Astrocyte of the cerebellum (primary cell): Measurements from ENCODE around the gene AFDN.
"Not testable (repeated sequence)": the region's sequence is repeated elsewhere in the genome, so short reads cannot be mapped to it uniquely, and the experiment has no call there.

Experiments used
- DNase-seq: peaks from one replicate; pipeline ENCODE4 v3.0.0-alpha.2; 2011; ENCODE audit warnings: low read depth
- H3K4me3 ChIP-seq: 2 replicates; pipeline ENCODE4 v1.5.1; 2011; ENCODE audit warnings: mild to moderate bottlenecking, low read depth, low read length, moderate library complexity
- in situ Hi-C: cut with HindIII; loops from 2 replicates; pipeline ENCODE4 v1.10.0; 2017; ENCODE audit warnings: low sequenced_read_pairs
- TF ChIP-seq, protein P1 (sequence below): IDR thresholded peaks from 2 replicates; pipeline ENCODE4 v1.5.1; 2012; ENCODE audit warnings: low read length, low read depth, moderate library complexity, mild to moderate bottlenecking; ENCODE audit errors: missing control alignments

AFDN gene

GRCh38 chr6:167973148-167973885 is 146.6 kb downstream of the AFDN start:
- in situ Hi-C loops: no loop called here
- no peak for DNase-seq
- no peak overlapping the region for H3K4me3 ChIP-seq
- TF ChIP-seq, protein P1, sequence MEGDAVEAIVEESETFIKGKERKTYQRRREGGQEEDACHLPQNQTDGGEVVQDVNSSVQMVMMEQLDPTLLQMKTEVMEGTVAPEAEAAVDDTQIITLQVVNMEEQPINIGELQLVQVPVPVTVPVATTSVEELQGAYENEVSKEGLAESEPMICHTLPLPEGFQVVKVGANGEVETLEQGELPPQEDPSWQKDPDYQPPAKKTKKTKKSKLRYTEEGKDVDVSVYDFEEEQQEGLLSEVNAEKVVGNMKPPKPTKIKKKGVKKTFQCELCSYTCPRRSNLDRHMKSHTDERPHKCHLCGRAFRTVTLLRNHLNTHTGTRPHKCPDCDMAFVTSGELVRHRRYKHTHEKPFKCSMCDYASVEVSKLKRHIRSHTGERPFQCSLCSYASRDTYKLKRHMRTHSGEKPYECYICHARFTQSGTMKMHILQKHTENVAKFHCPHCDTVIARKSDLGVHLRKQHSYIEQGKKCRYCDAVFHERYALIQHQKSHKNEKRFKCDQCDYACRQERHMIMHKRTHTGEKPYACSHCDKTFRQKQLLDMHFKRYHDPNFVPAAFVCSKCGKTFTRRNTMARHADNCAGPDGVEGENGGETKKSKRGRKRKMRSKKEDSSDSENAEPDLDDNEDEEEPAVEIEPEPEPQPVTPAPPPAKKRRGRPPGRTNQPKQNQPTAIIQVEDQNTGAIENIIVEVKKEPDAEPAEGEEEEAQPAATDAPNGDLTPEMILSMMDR: no peak

GRCh38 chr6:167974640-167975344 is 148.1 kb downstream of the AFDN start:
- in situ Hi-C loops: no loop called here
- DNase-seq: no peak
- TF ChIP-seq, protein P1: no peak
- no peak overlapping the region for H3K4me3 ChIP-seq

DNA sequence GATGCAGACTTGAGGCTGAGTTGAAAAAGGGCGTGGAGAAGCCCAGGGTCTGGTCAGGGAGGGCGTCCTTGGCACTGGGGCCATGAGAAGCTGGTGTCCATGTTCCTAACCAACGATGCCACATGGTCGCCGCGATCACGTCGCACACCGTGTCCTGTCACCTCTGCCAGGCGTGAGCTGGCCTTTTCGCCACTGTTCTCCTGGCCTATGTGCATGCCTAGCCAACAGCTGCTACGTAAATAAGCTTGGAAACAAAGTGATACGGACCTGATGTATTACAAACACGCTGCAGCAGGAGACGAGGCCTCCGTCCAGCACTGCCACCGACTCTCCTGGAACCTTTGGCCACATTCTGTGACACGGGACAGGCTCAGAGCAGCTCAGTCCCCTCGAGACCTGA is 148.7 kb downstream of the AFDN start:
- no peak overlapping the region for H3K4me3 ChIP-seq
- in situ Hi-C loops: no loop called here
- no peak for DNase-seq
- TF ChIP-seq, protein P1: no peak

DNA sequence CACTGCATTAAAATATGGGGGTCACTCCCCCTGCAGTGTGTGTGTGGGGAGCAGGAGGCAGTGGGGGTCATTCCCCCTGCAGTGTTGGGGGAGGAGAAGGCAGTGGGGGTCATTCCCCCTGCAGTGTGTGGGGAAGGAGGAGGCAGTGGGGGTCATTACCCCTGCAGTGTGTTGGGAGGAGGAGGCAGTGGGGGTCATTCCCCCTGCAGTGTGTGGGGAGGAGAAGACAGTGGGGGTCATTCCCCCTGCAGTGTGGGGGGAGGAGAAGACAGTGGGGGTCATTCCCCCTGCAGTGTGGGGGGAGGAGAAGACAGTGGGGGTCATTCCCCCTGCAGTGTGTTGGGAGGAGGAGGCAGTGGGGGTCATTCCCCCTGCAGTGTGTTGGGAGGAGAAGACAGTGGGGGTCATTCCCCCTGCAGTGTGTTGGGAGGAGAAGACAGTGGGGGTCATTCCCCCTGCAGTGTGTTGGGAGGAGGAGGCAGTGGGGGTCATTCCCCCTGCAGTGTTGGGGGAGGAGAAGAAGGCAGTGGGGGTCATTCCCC is 149.5 kb downstream of the AFDN start:
- DNase-seq, H3K4me3 ChIP-seq, in situ Hi-C loops: not testable (repeated sequence)

DNA sequence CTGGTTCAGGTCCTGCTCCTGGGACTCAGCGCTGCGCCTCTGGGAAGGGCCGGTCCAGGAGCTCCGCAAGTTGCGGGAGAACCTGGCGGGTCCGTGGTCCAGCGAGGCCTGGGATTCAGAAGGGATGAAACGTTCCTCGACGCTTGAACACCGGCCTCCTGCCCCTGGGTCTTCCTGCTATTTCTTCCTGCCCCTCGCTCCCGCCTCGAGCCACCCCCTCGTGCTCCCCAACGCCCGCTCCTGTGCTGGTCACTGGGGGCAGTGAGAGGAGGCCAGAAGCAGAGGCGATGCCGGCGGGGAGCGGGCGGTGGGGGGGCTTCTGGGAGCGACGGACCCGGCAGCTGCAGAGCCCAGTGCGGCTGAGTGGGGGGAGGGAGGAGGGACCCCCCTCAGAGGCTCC is 150.0 kb downstream of the AFDN start:
- in situ Hi-C loops: no loop called here
- no peak for DNase-seq
- no peak overlapping the region for H3K4me3 ChIP-seq
- TF ChIP-seq, protein P1: no peak

DNA sequence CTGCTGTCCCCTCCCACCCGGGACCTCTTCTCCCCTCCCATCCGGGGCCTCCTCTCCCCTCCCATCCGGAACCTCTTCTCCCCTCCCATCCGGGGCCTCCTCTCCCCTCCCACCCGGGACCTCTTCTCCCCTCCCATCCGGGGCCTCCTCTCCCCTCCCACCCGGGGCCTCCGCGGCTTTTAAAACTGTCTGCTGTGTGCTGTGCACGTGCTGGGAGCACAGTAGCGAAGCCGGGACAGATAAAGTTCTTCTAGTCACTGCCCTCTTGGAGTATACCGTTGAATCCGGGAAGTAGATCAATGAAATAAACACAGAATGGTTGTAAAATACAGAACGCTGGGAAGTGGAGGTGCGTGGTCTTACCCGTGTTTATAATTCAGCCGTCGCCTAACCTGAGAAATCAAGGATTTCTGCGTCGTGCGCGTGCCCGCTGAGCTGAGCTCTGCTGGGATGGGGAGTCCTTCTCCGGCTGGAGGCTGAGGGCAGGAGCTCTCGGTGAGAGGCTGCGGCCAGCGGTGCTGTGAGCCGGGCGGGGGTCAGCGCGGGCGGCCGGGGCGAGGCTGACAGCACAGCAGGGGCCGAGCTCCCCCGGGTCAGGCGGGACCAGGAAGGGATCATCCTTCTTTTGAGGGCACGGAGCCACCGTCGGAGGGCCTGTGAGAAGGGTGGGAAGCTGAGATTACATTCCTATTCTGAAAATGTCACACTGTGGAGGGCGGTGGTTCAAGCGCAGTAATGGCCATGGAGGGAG is 151.2 kb downstream of the AFDN start:
- in situ Hi-C loops: no loop called here
- TF ChIP-seq, protein P1: no peak
- no peak overlapping the region for H3K4me3 ChIP-seq
- DNase-seq: no peak
